ENCODE measurements around the gene NFYA. TPM values are rescaled to one million over a fixed set of nuclear protein-coding genes. Genes with fewer than 3 reads are reported as not detected.
A peak's percentile ranks its signal among the peaks of the same experiment; 100 is the strongest.

NFYA gene
- total and polyA plus RNA-seq, 2 of the 13 experiments (the other 11 are each of a cell fraction or from before 2014, with no cell fraction given): 16.0 to 22.9 TPM

DNA sequence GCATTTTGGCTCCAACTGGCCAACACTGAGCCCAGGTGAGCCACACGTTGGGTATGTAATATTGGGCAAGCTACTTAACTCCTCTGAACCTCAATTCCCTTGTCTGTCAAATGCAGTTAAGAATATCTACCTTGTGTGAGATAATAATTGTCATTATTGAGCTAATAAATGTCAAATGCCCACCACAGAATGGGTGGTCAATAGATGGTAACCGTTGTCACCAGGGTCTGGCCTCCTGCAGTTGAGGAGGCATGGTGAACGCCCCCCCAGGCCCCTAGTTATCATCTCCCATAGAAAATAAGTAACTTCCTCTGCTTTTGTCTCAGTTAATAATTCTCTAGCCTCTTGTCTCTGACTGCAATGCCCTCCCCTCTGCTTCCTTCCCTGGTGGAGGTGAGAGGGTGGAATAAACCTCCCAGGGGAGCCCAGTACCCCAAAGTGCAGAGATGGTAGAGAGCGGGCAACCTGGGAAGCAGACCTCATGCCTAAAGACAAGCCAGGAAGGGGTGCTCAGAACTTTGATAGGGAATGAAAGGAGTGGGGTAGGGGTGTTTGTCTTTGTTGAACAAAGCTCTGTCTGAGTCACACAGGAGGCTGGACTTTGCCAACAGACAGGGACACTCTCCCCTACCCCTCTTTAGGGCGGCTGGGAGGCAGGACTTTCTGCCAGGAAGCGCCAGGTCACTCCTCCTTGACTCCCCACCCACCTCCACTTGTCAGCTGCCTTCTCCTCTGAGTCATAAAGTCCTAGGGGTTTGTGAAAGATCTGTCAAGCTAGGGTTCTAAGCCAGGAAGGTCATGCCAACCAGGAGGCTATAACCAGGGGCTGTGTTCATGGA lies 32.5 kb upstream of the NFYA start (continued):
- TF ChIP-seq GMEB1 (CRISPR knock-in tag; IDR thresholded peaks at IDR 0.05; ENCODE audit: borderline replicate concordance) (peak; percentile 52; the same call in 1 of the 2 replicates), STAG1 (CRISPR knock-in tag; IDR thresholded peaks at IDR 0.05) (no peak), PRPF4 (IDR thresholded peaks at IDR 0.05; ENCODE audit: low read depth, low read length, poor library complexity, severe bottlenecking) (no peak), ZFP37 (CRISPR knock-in tag; IDR thresholded peaks at IDR 0.05; ENCODE audit: borderline replicate concordance) (no peak), SAFB2 (CRISPR knock-in tag; IDR thresholded peaks at IDR 0.05; ENCODE audit: borderline replicate concordance, low read depth) (no peak; the same call in 1 of the 2 replicates), SP4 (CRISPR knock-in tag; IDR thresholded peaks at IDR 0.05) (peak; percentile 63; the same call in 1 of the 2 replicates), SRSF4 (IDR thresholded peaks at IDR 0.05; ENCODE audit: low read depth, low read length, poor library complexity, severe bottlenecking) (no peak), ZNF253 (CRISPR knock-in tag; IDR thresholded peaks at IDR 0.05; ENCODE audit: borderline replicate concordance) (no peak), ZNF672 (CRISPR knock-in tag; IDR thresholded peaks at IDR 0.05) (no peak), ZEB1 (IDR thresholded peaks at IDR 0.05; ENCODE audit: insufficient replicate concordance, low read depth) (no peak), RFX5 (IDR thresholded peaks at IDR 0.05; ENCODE audit: low read depth, low read length) (no peak), MTA1 (CRISPR knock-in tag; IDR thresholded peaks at IDR 0.05; ENCODE audit: borderline replicate concordance) (0 out of 2 replicates have a peak, but pooled peaks have one; percentile 46), GRHL1 (CRISPR knock-in tag; conservative IDR thresholded peaks at IDR 0.05) (no peak), FLYWCH1 (CRISPR knock-in tag; IDR thresholded peaks at IDR 0.05) (no peak), ZNF10 (CRISPR knock-in tag; IDR thresholded peaks at IDR 0.05; ENCODE audit: borderline replicate concordance, low read depth) (no peak), TOPORS (CRISPR knock-in tag; IDR thresholded peaks at IDR 0.05) (no peak), TARDBP (CRISPR knock-in tag; IDR thresholded peaks at IDR 0.05) (peak; percentile 62; the same call in 1 of the 2 replicates), FOXO4 (CRISPR knock-in tag; conservative IDR thresholded peaks at IDR 0.05) (no peak), MATR3 (CRISPR knock-in tag; IDR thresholded peaks at IDR 0.05) (no peak), ZNF773 (CRISPR knock-in tag; IDR thresholded peaks at IDR 0.05; ENCODE audit: borderline replicate concordance) (no peak)
- TF ChIP-seq, protein P1, sequence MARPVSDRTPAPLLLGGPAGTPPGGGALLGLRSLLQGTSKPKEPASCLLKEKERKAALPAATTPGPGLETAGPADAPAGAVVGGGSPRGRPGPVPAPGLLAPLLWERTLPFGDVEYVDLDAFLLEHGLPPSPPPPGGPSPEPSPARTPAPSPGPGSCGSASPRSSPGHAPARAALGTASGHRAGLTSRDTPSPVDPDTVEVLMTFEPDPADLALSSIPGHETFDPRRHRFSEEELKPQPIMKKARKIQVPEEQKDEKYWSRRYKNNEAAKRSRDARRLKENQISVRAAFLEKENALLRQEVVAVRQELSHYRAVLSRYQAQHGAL (CRISPR knock-in tag; IDR thresholded peaks at IDR 0.05; ENCODE audit: not compliant biosample characterization): no peak
- TF ChIP-seq, protein P2, sequence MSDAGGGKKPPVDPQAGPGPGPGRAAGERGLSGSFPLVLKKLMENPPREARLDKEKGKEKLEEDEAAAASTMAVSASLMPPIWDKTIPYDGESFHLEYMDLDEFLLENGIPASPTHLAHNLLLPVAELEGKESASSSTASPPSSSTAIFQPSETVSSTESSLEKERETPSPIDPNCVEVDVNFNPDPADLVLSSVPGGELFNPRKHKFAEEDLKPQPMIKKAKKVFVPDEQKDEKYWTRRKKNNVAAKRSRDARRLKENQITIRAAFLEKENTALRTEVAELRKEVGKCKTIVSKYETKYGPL (CRISPR knock-in tag; IDR thresholded peaks at IDR 0.05): no peak
